Measurements from ENCODE around the gene PRKCE. TPM values are rescaled to one million over a fixed set of nuclear protein-coding genes. Genes with fewer than 3 reads are reported as not detected.

The PRKCE gene
- total and polyA plus RNA-seq, 4 donors: 2.5 to 38.6 (median 5.8) TPM

DNA sequence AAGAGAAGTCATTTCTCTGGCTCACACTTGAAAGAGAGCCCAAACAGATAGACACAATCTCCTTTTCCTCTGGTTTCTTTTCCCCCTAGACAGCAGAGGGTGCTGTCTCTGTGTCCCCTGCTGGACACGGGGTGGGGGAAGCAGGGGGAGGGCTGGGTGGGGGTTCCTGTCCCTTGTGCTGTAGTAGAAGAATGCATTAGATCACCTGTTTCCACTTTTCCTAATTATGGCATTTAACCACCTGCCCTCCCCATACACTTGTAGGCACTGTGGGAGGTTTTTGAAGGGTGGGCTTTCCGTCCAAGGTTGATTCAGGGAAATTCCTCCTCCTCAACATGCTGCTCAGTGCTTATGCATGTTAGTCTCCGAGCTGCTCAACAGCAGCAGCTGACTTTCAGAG lies 439.5 kb downstream of the PRKCE start:
- Histone ChIP-seq H3K9me3 (ENCODE audit: control insufficient read depth in 4 of 4, low read length in 3 of 4) (no peaks in the 10 kb centered on the region), H3K4me3 (ENCODE audit: low read depth in 1 of 3, low read length in 3 of 3) (no peak overlapping the region), H3K4me1 (ENCODE audit: control insufficient read depth in 4 of 4, insufficient read depth in 4 of 4, low read length in 3 of 4) (no peaks in the 10 kb centered on the region), H3K36me3 (ENCODE audit: control insufficient read depth in 4 of 4, insufficient read depth in 3 of 4, low read depth in 1 of 4, low read length in 3 of 4) (peaks cover 2 to 18% (median 17%) of the 10 kb centered on the region in 4 donors), H3K27me3 (ENCODE audit: control insufficient read depth in 4 of 4, insufficient read depth in 4 of 4, low read length in 3 of 4) (no peaks in the 10 kb centered on the region), H3K9ac (ENCODE audit: low read depth in 1 of 2, low read length in 2 of 2) (no peak overlapping the region), H3K27ac (ENCODE audit: low read depth in 1 of 2, low read length in 2 of 2) (no peak overlapping the region)
- TF ChIP-seq RAD21 (IDR thresholded peaks at IDR 0.05) (peak in 1 of 2 donors; percentile 41), MAX (IDR thresholded peaks at IDR 0.05) (no peak)
- DNase-seq (ENCODE audit: low spot score): no peak
- WGBS: 56% methylated on average over 3 of the region's 3 CpGs

DNA sequence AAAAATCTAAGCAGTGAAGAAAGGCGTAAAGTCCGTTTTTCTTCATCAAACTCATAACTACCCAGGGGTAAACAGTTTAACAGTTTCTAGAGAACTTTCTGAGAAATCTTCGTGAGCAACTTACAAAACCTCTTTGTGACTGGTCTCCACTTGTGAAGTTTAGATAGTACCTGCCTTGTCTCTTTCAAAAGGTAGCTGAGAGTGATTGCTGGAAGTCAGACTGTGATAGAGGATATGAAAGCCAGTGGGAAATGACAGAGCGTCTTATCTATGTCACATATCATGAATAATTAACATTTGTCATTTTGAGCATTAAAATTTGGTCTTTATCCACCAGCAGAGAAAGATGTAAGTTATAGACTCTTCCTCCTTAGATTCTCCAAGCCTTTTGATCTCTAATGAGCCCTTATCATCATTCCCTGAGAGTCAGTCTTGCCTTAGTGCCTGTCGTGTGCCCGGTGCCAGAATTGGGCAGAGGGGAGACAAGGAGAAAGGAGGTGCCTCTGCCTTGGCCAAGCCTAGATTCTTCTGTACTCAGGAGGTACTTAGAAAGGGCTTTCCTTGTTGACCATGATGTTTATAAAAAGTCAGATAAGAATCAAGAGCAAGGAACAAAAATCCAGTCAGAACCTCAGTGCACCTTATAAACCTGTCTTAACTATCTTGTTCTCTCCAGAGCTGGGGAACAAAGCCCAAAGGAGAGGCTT lies 440.6 kb downstream of the PRKCE start:
- Histone ChIP-seq H3K9me3 (ENCODE audit: control insufficient read depth in 4 of 4, low read length in 3 of 4) (no peaks in the 10 kb centered on the region), H3K27me3 (ENCODE audit: control insufficient read depth in 4 of 4, insufficient read depth in 4 of 4, low read length in 3 of 4) (no peaks in the 10 kb centered on the region), H3K4me3 (ENCODE audit: low read depth in 1 of 3, low read length in 3 of 3) (no peak overlapping the region), H3K4me1 (ENCODE audit: control insufficient read depth in 4 of 4, insufficient read depth in 4 of 4, low read length in 3 of 4) (peaks cover 0 to 2% (median 0%) of the 10 kb centered on the region in 4 donors), H3K36me3 (ENCODE audit: control insufficient read depth in 4 of 4, insufficient read depth in 3 of 4, low read depth in 1 of 4, low read length in 3 of 4) (peaks cover 2 to 18% (median 15%) of the 10 kb centered on the region in 4 donors), H3K27ac (ENCODE audit: low read depth in 1 of 2, low read length in 2 of 2) (no peak overlapping the region), H3K9ac (ENCODE audit: low read depth in 1 of 2, low read length in 2 of 2) (no peak overlapping the region)
- WGBS: 94% methylated on average over 6 of the region's 6 CpGs
- no peak for TF ChIP-seq SP1 (IDR thresholded peaks at IDR 0.05)
- no peak for TF ChIP-seq FOXA1 (IDR thresholded peaks at IDR 0.05)
- TF ChIP-seq HNF4G (IDR thresholded peaks at IDR 0.05): no peak
- no peak for TF ChIP-seq GABPA (IDR thresholded peaks at IDR 0.05 in 1 of 2, conservative IDR thresholded peaks at IDR 0.05 in 1 of 2)
- TF ChIP-seq RAD21 (IDR thresholded peaks at IDR 0.05): no peak
- TF ChIP-seq, protein P1, sequence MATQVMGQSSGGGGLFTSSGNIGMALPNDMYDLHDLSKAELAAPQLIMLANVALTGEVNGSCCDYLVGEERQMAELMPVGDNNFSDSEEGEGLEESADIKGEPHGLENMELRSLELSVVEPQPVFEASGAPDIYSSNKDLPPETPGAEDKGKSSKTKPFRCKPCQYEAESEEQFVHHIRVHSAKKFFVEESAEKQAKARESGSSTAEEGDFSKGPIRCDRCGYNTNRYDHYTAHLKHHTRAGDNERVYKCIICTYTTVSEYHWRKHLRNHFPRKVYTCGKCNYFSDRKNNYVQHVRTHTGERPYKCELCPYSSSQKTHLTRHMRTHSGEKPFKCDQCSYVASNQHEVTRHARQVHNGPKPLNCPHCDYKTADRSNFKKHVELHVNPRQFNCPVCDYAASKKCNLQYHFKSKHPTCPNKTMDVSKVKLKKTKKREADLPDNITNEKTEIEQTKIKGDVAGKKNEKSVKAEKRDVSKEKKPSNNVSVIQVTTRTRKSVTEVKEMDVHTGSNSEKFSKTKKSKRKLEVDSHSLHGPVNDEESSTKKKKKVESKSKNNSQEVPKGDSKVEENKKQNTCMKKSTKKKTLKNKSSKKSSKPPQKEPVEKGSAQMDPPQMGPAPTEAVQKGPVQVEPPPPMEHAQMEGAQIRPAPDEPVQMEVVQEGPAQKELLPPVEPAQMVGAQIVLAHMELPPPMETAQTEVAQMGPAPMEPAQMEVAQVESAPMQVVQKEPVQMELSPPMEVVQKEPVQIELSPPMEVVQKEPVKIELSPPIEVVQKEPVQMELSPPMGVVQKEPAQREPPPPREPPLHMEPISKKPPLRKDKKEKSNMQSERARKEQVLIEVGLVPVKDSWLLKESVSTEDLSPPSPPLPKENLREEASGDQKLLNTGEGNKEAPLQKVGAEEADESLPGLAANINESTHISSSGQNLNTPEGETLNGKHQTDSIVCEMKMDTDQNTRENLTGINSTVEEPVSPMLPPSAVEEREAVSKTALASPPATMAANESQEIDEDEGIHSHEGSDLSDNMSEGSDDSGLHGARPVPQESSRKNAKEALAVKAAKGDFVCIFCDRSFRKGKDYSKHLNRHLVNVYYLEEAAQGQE (IDR thresholded peaks at IDR 0.05): no peak
- no peak for TF ChIP-seq YY1 (IDR thresholded peaks at IDR 0.05)
- TF ChIP-seq FOXA2 (IDR thresholded peaks at IDR 0.05): no peak
- no peak for TF ChIP-seq TAF1 (conservative IDR thresholded peaks at IDR 0.05)
- no peak for TF ChIP-seq NR2F2 (IDR thresholded peaks at IDR 0.05)
- TF ChIP-seq JUND (IDR thresholded peaks at IDR 0.05): no peak
- DNase-seq (ENCODE audit: low spot score): no peak

- no peaks in the 10 kb centered on the region for H3K27me3 ChIP-seq (ENCODE audit: control insufficient read depth in 4 of 4, insufficient read depth in 4 of 4, low read length in 3 of 4)
- H3K27ac ChIP-seq (ENCODE audit: low read depth in 1 of 2, low read length in 2 of 2): no peak overlapping the region
- H3K9ac ChIP-seq (ENCODE audit: low read depth in 1 of 2, low read length in 2 of 2): no peak overlapping the region
- no peak overlapping the region for H3K4me3 ChIP-seq (ENCODE audit: low read depth in 1 of 3, low read length in 3 of 3)
- WGBS: 79% methylated on average over 3 of the region's 3 CpGs
- DNase-seq (ENCODE audit: low spot score): no peak
- peaks cover 0 to 2% (median 0%) of the 10 kb centered on the region in 4 donors for H3K4me1 ChIP-seq (ENCODE audit: control insufficient read depth in 4 of 4, insufficient read depth in 4 of 4, low read length in 3 of 4)
- peaks cover 0 to 2% (median under 1%) of the 10 kb centered on the region in 4 donors for H3K36me3 ChIP-seq (ENCODE audit: control insufficient read depth in 4 of 4, insufficient read depth in 3 of 4, low read depth in 1 of 4, low read length in 3 of 4)
- H3K9me3 ChIP-seq (ENCODE audit: control insufficient read depth in 4 of 4, low read length in 3 of 4): no peaks in the 10 kb centered on the region
- TF ChIP-seq SP1 (IDR thresholded peaks at IDR 0.05): no peak
- TF ChIP-seq TAF1 (conservative IDR thresholded peaks at IDR 0.05): no peak
- TF ChIP-seq, protein P2, sequence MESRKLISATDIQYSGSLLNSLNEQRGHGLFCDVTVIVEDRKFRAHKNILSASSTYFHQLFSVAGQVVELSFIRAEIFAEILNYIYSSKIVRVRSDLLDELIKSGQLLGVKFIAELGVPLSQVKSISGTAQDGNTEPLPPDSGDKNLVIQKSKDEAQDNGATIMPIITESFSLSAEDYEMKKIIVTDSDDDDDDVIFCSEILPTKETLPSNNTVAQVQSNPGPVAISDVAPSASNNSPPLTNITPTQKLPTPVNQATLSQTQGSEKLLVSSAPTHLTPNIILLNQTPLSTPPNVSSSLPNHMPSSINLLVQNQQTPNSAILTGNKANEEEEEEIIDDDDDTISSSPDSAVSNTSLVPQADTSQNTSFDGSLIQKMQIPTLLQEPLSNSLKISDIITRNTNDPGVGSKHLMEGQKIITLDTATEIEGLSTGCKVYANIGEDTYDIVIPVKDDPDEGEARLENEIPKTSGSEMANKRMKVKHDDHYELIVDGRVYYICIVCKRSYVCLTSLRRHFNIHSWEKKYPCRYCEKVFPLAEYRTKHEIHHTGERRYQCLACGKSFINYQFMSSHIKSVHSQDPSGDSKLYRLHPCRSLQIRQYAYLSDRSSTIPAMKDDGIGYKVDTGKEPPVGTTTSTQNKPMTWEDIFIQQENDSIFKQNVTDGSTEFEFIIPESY (IDR thresholded peaks at IDR 0.05): no peak
- no peak for TF ChIP-seq YY1 (IDR thresholded peaks at IDR 0.05)
- no peak for TF ChIP-seq JUND (IDR thresholded peaks at IDR 0.05)
- TF ChIP-seq FOXA2 (IDR thresholded peaks at IDR 0.05): no peak
- no peak for TF ChIP-seq HNF4A (conservative IDR thresholded peaks at IDR 0.05)
- TF ChIP-seq, protein P3, sequence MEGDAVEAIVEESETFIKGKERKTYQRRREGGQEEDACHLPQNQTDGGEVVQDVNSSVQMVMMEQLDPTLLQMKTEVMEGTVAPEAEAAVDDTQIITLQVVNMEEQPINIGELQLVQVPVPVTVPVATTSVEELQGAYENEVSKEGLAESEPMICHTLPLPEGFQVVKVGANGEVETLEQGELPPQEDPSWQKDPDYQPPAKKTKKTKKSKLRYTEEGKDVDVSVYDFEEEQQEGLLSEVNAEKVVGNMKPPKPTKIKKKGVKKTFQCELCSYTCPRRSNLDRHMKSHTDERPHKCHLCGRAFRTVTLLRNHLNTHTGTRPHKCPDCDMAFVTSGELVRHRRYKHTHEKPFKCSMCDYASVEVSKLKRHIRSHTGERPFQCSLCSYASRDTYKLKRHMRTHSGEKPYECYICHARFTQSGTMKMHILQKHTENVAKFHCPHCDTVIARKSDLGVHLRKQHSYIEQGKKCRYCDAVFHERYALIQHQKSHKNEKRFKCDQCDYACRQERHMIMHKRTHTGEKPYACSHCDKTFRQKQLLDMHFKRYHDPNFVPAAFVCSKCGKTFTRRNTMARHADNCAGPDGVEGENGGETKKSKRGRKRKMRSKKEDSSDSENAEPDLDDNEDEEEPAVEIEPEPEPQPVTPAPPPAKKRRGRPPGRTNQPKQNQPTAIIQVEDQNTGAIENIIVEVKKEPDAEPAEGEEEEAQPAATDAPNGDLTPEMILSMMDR (IDR thresholded peaks at IDR 0.05; ENCODE audit: low read depth, low read length, missing input control): no peak
- TF ChIP-seq GABPA (IDR thresholded peaks at IDR 0.05 in 1 of 2, conservative IDR thresholded peaks at IDR 0.05 in 1 of 2): no peak
- TF ChIP-seq HNF4G (IDR thresholded peaks at IDR 0.05): no peak
- TF ChIP-seq, protein P1 (IDR thresholded peaks at IDR 0.05): no peak
These were observed 443.2 kb downstream of the PRKCE start for GRCh38 chr2:46094689-46095088.

Data from liver (tissue), 9 donors.